Right atrium auricular region (tissue), 2 donors: ENCODE measurements around the gene CELA1. TPM values are rescaled to one million over a fixed set of nuclear protein-coding genes. Genes with fewer than 3 reads are reported as not detected.

Experiments used
- DNase-seq: peaks from one replicate; pipeline ENCODE4 v3.0.0-alpha.2; 2019; ENCODE audit warnings: low spot score
- H3K27ac ChIP-seq, 2 donors: fragments of 200-600 bp; sonication (generic); 1 replicate in 1 of 2; 2 replicates in 1 of 2; pipeline ENCODE4 v1.5.1; 2016 to 2019
- H3K27me3 ChIP-seq, 2 donors: fragments of 200-600 bp; sonication (generic); one replicate each; pipeline versions ENCODE4 v1.5.1 to v1.6.0; 2017 to 2019
- H3K36me3 ChIP-seq: fragments of 200-600 bp; sonication (generic); one replicate; pipeline ENCODE4 v1.5.1; 2016
- H3K4me1 ChIP-seq, 2 donors: fragments of 200-600 bp; sonication (generic); one replicate each; pipeline versions ENCODE4 v1.5.1 to v1.6.0; 2017 to 2019
- H3K4me3 ChIP-seq, 2 donors: fragments of 200-600 bp; sonication (generic); 1 replicate in 1 of 2; 2 replicates in 1 of 2; pipeline ENCODE4 v1.5.1; 2017 to 2019; ENCODE audit warnings: mild to moderate bottlenecking in 1 of 2, moderate library complexity in 1 of 2
- H3K9me3 ChIP-seq, 2 donors: fragments of 200-600 bp; sonication (generic); one replicate each; pipeline ENCODE4 v1.5.1; 2019
- total RNA-seq, 2 donors: library from RNA; depleted of rRNA; stranded (reverse); fragments of >200 nt; gene quantifications; one replicate each; pipeline ENCODE4 v1.1.0, GENCODE V29; 2016
- TF ChIP-seq, protein P1 (sequence below), 2 donors: fragments of 200-600 bp; sonication (generic); IDR thresholded peaks; one replicate each; pipeline ENCODE4 v1.5.1; 2019; ENCODE audit warnings: antibody characterized with exemption in 2 of 2

Gene CELA1
- not detected for total RNA-seq

DNA sequence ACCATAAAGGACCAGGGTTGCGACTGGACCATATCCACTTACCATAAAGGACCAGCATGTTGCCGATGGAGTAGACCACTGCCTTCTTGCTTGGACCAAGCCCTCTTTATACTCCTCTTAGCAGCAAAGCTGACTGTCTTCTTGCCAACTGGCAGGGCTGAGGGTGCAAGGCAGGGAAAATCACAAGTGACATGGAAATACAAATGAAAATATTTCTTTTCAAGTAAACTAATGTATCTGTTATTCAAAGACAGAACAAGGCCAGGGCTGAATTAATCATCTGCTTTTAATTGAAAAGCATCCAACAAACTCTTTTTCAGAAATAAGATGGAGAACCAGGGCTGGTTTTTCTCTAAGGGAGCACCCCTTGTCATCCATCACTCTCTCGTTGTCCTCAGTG, at the start of gene CELA1:
Gene CELA1 (minus strand): TSS at position 99 of the 400 bp plus-strand sequence. CDS start 41 bp downstream, at position 58.
- no peak within 1 kb of the TSS for H3K4me3 ChIP-seq

DNA sequence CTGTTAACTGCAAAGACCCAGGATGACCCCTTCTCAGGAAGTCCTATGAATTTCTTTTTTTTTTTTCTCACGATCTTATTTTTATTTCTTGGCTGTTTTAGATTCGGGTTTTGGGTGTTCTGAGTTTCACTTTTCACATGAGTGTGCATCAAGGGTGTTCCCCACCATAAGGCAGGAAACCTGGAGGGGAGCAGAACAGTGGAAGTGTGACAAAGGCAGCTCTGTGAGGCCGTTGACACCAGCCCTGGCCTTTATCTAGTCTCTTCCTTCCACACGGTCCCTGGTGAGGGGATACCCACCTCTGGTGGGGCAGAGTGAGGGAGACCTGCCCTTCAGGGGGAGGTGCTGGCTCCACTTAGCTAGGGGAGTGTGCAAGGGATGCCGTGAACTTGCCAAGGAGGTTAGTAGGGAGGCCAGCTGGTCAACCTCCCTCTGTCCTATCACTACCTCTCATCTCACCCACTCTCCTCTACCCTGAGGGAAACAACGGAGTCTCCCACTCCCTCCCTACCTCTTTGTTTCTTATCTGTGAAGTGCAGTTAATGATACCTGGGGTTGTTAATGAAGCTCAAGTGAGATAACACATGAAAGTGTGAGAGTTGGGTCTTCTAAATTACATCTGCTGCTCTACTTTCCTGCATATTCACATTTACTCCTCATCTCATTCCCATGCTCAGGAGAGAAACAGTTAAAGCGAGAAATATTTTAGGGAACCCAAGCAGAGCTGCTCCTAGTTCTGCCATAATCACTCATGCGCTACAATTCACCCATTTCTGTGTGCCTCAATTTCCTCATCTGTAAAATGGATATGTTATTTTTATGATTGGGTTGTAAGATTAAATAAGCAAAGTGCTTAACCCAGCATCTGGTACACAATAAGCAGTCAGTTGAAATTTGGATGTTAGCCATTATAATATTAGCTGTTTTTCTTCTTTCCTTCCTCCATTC, 49.1 kb upstream of the CELA1 start:
- H3K36me3 ChIP-seq = no peaks in the 10 kb centered on the region
- peaks cover 0 to 16% of the 10 kb centered on the region in 2 donors for H3K4me1 ChIP-seq
- H3K9me3 ChIP-seq = no peaks in the 10 kb centered on the region
- H3K27ac ChIP-seq = no peak overlapping the region
- peaks cover 0 to 10% of the 10 kb centered on the region in 2 donors for H3K27me3 ChIP-seq
- DNase-seq = no peak
- TF ChIP-seq, protein P1, sequence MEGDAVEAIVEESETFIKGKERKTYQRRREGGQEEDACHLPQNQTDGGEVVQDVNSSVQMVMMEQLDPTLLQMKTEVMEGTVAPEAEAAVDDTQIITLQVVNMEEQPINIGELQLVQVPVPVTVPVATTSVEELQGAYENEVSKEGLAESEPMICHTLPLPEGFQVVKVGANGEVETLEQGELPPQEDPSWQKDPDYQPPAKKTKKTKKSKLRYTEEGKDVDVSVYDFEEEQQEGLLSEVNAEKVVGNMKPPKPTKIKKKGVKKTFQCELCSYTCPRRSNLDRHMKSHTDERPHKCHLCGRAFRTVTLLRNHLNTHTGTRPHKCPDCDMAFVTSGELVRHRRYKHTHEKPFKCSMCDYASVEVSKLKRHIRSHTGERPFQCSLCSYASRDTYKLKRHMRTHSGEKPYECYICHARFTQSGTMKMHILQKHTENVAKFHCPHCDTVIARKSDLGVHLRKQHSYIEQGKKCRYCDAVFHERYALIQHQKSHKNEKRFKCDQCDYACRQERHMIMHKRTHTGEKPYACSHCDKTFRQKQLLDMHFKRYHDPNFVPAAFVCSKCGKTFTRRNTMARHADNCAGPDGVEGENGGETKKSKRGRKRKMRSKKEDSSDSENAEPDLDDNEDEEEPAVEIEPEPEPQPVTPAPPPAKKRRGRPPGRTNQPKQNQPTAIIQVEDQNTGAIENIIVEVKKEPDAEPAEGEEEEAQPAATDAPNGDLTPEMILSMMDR (IDR thresholded peaks at IDR 0.05) = no peak
- no peak overlapping the region for H3K4me3 ChIP-seq

More for the DNA sequence above, at the start of gene CELA1:
- Histone ChIP-seq H3K27ac (no peak within 1 kb of the TSS), H3K27me3 (no peaks in the 10 kb centered on the region), H3K36me3 (no peaks in the 10 kb centered on the region), H3K9me3 (no peaks in the 10 kb centered on the region), H3K4me1 (no peaks in the 10 kb centered on the region)
- DNase-seq = no peak
- TF ChIP-seq, protein P1 (IDR thresholded peaks at IDR 0.05) = no peak

DNA sequence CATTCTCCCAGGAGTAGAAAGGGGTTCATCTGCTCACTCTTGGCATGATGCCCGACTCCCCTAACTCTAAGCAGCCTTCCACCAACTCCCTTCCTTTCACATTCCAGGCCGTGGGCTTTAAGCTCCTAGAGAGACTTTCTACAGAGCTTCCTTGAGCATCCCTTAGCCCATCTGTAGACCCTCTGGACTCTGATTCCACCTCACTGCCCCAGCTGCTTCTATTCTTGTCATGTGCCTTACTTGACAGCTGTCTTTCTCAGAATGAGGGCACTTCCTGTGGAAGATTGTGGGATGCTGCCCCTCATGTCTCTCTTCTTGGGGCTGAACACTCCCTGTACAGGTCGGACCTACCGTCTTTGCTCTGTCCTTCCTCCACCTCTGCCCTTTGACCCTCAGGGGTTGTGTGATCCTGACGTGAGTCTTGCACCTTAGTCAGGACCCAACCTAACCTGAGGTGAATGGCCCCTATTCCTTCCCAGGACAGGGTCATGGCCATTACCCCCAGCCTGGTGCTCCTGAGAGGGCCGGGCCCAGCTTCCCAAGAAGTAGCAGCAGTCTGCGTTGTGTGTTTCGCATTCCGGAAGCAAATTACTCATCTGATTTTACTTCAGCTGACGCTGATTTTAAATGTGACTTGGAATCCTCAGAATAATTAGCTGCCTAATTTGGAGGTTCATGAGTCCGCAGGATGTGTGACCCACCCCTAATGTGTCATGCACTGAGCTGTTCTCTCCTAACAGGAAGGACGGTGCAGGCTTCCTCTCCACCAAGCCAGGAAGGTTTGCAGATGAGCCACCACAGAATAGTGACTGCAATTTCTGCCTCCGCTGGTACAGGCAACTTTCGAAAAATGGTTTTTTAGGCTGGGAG, 47.4 kb upstream of the CELA1 start:
- peak overlapping the region in 1 of 2 donors; percentile 11 for H3K27ac ChIP-seq

DNA sequence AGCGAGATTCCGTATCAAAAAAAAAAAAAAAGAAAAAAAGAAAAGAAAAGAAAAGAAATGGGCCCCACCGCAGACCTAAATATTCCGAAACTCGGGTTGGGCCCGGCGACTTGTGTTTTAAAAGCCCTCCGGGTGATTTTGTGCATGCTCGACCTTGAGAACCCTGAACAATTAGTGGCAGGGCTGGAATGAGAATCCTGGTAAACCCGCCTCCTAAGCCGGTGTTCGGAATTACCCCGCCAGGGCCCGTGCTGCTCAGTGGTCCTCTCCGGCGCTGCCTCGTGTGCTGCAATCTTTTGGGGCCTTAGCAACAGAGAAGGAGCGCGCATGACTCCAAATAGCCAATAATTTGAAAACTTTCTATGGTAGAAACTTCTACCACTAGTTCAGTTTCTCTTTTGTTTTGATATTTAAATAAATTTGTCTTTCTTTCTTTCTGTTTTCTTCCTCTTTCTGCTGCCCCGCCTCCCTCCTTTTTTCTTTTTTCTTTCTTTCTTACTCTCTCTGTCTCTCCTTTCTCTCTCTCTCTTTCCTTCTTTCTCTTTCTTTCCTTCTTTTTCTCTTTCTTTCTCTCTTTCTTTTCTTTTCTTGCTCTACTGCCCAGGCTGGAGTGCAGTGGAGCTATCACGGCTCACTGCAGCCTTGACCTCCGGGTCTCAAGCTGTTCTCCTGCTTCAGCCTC, 46.2 kb upstream of the CELA1 start:
- Histone ChIP-seq H3K36me3 (no peaks in the 10 kb centered on the region), H3K27ac (no peak overlapping the region), H3K4me3 (peak overlapping the region in 1 of 2 donors; percentile 60), H3K4me1 (peaks cover 0 to 17% of the 10 kb centered on the region in 2 donors), H3K9me3 (no peaks in the 10 kb centered on the region), H3K27me3 (peaks cover 0 to 10% of the 10 kb centered on the region in 2 donors)
- TF ChIP-seq, protein P1 (IDR thresholded peaks at IDR 0.05) = no peak
- DNase-seq = no peak

More for the DNA sequence above, 47.4 kb upstream of the CELA1 start:
- DNase-seq = no peak
- H3K27me3 ChIP-seq = peaks cover 0 to 10% of the 10 kb centered on the region in 2 donors
- no peaks in the 10 kb centered on the region for H3K9me3 ChIP-seq
- H3K36me3 ChIP-seq = no peaks in the 10 kb centered on the region
- TF ChIP-seq, protein P1 (IDR thresholded peaks at IDR 0.05) = no peak
- peaks cover 0 to 17% of the 10 kb centered on the region in 2 donors for H3K4me1 ChIP-seq
- H3K4me3 ChIP-seq = no peak overlapping the region
